Activated CD8-positive, alpha-beta memory T cell treated with anti-CD3 and anti-CD28 coated beads for 1 hour (primary cell): Measurements from ENCODE around the gene MYO9A.

ENCODE experiments used
- DNase-seq, 2 donors: peaks; one replicate each; pipeline ENCODE4 v3.0.0-alpha.2; 2020; ENCODE audit warnings: low read depth in 1 of 2; ENCODE audit errors: extremely low read depth in 1 of 2

Gene MYO9A

DNA sequence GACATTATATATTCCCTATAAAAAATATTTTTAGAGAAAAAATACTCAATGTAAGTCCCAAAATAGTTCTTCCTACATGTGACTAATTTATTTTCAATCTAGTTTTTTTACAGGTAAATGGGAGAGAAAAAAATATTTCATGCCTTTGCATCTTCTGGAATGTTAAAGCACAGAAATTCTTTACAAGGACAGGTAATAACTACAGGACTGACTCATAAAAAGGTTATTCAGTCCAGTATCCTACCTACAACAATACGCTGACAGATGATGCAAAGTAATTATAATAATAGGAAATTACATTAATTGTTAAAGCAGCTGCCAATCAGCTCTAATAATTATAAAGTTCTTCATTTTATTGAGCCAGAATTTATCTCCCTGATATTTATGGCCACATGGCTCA, 147.5 kb downstream of the MYO9A start:
- no peak for DNase-seq

DNA sequence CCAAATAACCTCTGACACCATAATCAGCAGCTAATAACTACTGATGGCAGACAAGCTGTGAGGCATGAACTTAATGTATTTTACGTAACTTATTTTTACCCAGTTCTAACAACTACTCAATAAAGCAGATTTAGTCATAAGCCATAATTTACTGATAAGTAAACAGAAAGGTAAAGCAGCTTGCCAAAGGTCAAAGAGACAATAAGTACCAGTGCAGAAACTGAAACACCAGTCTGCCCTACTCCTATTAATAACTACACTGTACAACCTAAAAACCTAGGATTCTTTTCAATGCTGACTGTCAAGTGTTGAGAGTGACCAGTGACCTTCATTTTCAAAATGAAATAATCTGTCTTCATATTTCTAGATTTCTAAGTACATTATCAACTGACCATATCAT, 155.4 kb downstream of the MYO9A start:
- DNase-seq = no peak

DNA sequence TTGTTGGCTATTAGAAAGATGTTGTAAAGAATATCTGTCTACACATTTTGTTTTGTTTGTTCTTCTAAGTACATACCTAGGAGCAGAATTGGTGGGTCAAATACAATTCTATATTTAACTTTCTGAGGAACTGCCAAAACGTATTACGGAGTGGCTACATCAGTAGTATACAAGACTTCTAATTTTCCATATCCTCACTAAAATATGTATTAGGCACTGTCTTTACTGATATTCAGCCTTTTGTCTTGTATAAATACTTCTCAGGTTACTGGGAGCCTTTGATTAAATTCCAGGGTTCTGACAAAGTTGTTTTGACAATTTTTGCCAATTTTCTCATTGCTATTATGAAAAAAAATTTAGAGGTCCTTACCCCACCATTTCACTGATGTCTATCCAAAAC, 160.9 kb downstream of the MYO9A start:
- no peak for DNase-seq

DNA sequence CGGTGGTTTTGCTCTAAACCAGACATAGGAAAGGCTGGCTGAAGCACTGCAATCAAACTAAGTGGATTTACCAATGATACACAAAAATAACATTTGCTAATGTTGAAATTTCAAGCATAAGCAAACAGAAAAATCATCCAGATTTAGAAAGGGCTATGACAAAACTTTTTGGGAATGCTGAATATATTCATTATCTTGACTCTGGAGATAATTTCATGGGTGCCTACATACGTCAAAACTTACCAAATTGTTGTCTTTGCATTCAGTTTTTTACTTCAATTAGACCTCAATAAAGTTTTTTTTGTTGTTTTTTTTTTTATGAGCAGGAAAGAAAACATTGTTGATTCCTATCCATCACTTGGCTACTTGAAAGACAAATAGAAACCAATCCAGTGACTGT, 166.8 kb downstream of the MYO9A start:
- no peak for DNase-seq

DNA sequence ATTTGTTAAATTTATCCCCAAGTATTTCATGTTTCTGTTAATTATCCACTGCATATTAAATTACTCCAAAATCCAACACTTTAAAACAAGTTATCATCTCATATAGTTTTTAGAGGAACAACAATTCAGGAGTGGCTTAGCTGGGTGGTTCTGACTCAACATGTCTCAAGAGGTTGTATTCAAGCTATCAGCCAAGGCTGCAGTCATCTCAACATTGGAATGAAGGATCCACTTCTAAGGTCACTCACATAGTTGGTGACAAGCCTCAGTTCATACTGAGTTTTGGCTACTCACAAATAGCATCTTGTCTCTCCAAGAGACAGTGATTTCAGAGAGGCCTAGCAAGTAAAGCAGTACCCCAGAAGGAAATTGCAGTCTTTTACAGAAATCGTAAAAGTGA, 172.9 kb downstream of the MYO9A start:
- DNase-seq = no peak

DNA sequence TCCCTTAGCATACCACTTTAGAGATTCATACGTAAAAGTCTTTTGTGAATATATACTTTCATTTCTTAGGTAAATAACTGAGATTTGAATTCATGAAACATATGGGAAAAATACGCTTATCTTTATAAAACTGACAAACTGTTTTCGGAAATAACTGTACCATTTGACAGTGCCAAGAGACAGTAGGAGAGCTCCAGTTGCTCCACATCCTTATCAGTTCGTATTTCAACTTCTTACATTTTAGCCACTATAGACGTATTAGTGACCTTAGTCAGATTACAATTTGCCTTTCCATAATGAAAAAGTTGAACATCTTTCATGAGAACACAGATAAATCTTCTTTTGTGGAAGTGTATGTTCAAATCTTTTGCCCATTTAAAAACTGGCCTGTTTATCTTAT, 174.1 kb downstream of the MYO9A start:
- DNase-seq = no peak

DNA sequence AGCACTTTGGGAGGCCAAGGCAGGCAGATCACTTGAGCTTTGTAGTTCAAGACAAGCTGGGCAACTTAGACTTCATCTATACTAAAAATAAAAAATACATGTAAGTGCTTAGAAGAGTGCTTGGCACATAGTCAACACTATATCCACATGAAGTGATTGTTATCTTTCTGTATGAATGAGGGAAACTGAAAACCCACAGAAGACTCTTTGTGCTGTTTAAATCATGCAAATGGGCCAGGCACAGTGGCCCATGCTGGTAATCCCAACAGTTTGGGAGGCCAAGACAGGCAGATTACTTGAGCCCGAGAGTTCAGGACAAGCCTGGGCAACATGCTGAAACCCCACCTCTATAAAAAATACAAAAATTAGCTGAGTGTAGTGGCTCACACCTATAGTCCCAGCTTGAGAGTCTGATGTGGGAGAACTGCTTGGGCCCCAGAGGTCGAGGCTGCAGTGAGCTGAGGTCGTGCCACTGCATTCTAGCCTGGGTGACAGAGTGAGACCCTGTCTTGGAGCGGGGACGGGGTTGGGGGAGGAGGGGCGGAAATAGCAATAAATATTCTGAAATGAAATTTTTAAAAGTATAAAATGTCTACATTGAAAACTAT, 177.9 kb downstream of the MYO9A start:
- DNase-seq = no peak

DNA sequence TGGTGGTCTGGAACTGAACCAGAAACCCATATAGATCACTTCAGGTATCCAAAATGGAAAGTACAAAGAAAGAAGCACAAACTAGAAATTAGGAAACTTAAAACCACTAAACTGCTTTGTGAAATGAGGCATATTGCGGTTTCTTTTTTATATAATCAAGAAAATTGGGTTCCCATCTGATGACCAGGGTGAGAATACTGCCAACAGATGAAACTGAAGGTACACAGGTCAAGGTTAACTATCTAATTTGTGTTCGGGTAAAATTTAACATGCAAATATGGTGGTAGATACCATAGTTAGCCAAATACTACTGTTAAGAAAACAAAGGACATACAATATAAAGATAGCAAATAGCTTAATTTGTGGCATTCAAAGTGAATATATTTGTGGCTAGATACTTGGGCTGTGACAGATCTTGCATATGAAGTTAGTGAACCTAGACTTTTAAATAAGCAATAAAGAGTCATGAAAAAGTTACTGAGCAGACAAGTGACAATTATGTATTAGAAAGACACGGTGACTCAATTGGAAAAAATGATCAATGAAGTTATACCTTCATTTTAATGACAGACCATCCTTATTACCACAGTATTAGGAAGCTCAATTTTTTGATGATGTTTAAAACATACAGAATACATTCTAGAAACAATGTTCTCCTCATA, 180.2 kb downstream of the MYO9A start:
- no peak for DNase-seq

DNA sequence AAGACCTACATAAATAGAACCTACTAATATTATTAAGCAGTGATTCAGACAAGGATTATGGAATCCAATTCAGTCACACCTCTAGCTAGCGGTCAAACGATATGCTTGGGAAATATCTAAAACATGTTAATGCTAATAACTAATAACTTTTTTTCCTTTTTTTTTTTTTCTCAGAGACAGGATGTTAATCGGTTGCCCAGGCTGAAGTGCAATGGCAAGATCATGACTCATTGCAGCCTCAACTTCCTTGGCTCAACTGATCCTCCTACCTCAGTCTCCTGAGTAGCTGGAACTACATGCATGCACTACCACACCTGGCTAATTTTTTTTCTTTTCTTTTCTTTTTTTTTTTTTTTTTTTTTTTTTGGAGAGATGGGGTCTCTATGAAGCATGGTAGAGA, 183.5 kb downstream of the MYO9A start:
- DNase-seq = no peak

DNA sequence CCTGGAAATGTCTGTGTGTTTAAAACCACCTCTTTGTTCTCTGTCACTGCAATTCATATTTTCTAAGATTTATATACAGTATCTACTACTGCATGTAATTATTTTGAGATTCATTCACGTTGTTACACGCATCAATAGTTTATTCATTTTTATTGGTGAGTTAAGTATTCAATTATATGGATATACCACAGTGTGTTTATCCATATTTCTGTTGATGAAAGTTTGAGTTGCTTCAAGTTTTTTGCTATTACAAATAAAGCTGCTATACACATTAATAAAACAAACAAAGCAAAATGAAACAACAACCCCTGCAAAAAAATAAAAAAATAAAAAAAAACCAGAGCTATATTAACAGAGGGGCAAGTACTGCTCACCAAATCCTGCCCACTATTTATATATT, 185.3 kb downstream of the MYO9A start:
- DNase-seq = no peak

DNA sequence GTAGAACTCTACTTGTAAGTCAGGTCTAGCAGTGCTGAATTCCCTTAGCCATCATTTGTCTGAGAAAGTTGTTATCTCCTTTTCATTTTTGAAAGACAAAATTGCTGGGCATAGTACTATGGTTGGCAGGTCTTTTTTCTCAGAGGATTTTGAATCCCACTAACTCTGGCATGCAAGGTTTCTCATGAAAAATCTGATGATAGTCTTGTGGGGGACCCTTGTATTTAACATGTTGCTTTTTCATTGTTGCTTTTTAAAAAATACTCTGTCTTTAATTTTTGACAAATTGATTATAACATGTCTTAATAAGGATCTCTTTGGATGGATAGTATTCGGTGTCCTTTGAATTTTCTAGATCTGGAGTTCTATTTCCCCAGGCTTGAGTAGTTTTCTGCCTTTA, 186.7 kb downstream of the MYO9A start:
- DNase-seq = no peak

DNA sequence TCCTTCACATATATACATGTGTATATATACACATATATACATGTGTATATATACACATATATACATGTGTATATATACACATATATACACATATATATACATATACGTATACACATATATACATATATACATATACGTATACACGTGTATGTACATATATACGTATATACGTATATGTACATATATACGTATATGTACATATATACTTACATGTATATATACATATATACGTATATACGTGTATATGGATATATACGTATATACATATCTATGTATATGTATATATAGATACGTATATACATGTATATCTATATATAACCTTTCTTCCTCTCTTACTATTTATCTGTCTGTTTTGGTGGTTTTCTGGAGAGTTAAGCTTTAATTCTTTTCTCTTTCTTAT, 192.8 kb downstream of the MYO9A start:
- DNase-seq = no peak

DNA sequence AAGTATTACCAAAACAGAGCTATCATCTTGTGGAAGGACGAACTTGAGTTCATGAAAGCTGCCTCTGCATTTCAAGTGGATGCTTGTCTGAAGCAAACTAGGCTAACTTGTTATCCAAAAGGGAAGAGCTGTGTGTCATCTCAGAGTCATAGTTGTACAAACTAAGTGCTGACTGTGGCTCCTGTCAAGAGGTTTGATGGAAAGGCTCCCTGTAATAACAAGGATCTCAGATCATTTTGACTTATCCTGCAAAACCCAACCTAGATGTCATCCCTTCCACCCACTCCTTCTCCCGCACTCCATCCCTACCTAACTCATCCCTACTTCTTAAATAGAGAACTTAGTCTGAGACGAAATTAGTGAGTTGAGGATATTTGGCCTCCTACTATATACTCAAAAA, 196.8 kb downstream of the MYO9A start:
- DNase-seq = no peak

DNA sequence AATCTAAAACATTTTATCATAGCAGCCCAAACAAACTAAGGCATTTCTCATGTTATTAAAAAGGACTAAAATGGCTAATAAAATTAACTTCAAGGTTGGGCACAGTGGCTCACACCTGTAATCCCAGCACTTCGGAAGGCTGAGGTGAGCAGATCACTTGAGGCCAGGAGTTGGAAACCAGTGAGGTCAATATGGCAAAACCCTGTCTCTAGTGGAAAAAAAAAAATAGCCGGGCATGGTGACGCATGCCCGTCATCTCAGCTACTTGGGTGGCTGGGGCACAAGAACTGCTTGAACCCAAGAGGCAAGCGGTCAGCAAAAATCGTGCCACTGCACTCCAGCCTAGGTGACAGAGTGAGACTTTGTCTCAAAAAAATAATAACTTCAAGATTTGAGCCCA, 197.4 kb downstream of the MYO9A start:
- DNase-seq = no peak

DNA sequence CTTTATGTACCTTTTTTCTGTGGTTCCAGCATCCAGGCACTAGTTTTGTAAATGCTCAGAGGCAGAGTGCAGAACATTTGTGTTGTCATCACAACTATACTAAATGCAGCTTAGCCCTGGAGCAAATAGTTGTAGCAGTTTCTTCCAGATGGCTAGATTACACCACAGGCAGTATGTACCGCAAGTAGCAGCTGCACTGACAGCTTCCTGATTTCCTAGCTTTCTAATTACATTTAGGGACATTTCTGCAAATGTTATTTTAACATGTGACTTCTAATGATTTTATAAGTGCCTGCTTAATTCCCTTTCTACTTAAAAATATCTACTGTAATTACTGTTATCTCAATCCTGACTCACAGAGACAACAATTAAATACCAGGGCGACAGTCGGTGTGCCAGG, 201.1 kb downstream of the MYO9A start:
- DNase-seq = no peak

DNA sequence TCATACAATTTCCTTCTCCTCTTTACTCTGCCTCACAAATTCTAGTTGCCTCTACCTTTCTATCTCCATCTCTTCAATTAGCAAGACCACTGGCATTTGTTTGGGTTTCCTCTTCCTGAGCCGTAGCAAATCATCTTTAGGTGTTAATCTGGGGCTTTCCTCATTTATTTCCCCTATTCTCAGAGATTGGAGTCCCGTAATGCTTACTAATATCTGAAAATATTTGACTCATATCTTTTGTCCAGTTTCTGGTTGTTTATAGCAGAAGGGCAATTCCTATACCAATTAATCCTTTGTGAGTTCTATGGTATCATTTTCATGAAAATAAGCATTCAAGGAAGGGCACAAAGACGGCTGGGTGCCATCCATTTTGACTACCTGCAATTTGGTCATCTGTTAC, 203.9 kb downstream of the MYO9A start:
- no peak for DNase-seq

DNA sequence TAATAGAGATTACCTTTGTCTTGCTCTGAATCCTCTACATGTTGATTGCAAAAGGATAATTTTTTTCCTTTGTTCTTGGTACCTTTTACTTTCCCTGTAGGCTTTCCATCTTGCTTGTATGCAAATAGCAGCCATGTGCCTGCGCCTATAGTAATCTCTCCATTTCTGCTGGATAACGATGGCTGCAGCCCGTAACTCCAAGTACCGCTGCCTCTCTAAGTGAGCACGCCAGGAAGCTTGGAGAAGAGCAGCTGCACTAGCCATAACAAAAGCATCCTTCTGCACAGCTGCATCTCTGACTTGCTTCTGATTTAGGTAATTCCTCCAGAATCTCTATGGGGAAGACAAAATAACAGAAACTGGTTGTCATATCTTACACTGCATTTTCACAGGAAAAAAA, 218.3 kb downstream of the MYO9A start:
- DNase-seq = no peak

DNA sequence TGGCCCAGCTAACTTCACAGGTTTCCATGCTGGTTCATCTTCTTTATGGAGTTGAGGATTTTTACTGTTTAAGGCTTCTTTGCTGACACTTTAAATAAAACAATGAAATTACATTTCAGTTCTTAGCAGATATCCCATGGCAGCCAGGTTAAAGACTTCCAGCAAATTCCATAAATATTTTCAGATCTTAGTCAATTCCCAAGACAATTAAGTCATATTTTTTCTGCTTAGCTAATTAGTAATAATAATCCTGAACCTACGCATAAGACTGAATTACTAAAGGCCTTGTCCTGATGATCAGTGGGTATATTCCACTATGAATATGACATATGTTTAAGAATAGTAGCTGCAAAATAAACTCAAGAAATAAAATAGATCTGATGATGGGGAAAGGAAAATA, 224.3 kb downstream of the MYO9A start:
- no peak for DNase-seq

DNA sequence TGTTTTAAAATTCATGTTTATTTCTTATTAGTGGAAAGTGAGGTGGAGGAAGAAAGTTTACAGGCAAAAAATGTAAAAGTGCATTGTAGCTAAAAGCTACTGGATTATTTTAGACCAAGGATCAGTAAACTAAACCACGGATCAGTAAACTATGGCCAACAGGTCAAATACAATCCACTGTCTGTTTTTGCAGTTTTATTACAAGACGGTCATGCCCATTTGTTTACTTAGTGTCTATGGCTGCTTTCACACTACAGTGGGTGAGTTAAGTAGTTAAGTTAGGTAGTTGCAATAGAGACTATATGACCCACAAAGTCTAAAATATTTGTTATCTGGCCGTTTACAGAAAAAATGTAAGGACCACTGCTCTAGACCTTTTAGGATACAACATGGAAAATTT, 225.6 kb downstream of the MYO9A start:
- no peak for DNase-seq

DNA sequence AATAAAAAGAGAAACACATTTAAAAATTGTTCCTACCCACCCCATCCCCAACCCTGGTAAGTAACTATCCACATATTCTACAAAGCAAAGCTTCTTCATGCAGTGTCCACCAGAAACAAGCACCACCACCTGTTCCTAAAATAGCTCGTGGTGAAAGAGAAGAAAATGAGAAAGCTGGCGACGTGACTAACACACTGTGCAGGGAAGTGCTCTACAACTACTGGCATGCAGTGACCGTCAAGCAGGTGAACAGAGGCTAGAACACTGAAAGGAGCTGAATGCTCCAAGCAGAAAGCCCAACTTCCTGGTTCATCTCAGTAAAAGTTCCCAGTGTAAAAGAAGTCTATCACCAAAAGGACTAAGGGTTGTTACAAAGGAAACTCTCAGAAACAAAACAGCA, 226.9 kb downstream of the MYO9A start:
- DNase-seq = no peak

DNA sequence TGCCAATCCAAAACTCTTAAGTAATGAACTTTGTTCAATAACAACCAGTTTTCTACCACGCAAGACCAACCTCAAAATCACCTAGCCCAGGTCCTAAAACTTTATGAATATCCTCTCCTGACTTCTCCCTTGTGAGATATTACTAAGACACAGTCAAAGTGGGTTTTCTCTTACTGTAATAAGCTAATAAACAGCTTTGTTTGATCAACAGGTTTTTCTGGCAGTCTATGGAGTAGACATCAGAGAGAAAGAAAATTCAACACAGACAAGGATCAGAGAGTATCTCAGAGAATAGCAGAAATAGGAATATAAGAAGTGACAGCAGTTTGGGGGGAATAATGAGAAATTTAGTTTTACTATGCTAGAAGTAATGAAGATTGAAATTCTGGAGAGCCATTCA, 228.0 kb downstream of the MYO9A start:
- DNase-seq = no peak

DNA sequence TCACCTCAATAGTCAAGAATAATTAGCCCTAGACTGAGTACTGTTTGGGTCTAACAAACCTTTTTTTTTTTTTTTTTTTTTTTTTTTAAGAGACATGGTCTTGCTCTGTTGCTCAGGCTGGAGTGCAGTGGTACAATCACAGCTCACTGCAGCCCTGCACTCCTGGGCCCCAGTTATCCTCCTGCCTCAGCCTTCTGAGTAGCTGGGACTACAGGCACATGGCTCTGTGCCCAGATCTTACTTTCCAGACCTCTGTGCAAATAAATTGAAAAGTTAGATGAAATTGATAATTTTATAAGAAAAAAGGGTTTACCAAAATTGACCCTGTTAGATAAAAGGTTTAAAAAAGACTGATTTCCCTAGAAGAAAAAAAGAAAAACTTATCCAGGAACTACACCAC, 228.6 kb downstream of the MYO9A start:
- no peak for DNase-seq

DNA sequence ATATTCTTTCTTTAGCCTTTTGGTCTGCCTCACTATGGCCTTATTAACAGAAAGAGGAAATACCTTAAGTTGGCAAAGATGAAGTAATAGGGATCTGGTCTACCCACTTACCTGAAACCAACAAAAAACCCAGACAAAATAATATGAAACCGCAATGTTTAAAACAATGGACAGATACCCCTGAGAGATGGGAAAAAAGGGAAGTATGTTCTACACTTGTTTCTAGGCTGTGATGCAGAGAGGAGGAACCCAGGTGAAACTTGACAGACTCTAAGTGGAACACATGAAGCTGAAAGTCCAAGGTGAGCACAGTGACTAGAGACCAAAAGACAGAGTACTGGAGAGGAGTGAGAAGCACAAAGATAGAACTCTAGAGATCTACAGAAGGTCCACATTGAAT, 229.2 kb downstream of the MYO9A start:
- no peak for DNase-seq
